ENCODE results near the gene ABR. TPM values are rescaled to one million over a fixed set of nuclear protein-coding genes. Genes with fewer than 3 reads are reported as not detected.

Gene ABR
- total RNA-seq, 6 experiments from 2014 or later, result 49.3 to 58.4 (median 54.4) TPM

DNA sequence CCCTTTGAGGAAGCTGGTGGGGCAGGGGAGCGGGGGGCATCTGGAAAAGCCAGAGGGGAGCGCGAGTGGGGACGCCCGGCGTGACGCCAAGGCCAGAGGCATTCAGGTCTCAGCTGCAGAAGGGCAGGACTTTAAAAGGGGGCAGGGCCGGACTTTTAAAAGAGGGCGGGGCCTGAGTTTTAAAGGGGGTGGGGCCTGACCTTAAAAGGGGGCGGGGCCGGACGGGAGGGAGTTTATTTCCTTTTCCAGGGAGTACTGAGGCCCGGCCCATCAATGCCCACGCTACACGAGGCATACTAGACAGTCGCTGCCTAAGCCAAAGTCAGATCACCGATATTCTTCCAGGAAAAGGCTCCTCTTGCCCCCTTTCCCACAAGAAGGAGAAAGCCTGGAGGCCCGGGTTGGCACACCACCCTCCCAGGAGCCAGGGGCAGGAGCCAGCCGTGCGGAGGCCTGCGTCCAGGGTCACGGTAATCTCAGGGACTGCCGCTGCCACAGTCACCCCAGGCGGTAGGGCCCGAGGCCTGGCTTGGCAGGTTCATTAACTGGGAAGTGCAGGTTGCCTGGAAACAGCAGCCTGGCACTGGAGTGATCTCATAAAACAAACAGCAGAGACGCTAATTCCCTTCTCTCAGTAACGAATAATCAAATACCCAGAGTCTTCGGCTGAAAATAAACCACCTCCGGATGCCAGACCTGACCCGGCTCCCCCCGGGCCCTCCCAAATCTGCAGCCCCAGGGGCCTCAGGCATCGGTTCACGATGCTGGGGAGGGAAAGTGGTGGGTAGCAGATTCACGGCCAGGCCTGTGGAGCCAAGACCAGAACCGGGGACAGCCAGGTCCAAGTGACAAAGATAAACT lies 92.2 kb downstream of the ABR start:
- H3K9me3 Mint-ChIP-seq, result no peaks in the 10 kb centered on the region
- peaks cover 11% of the 10 kb centered on the region for H3K4me1 Mint-ChIP-seq (ENCODE audit: low read depth)
- peaks cover 14% of the 10 kb centered on the region for H3K36me3 Mint-ChIP-seq (ENCODE audit: low read depth)
- 0 out of 2 replicates have a peak, but pooled peaks cover 2% of the 10 kb centered on the region for H3K27me3 Mint-ChIP-seq (ENCODE audit: insufficient read depth)
- no peak for DNase-seq
- H3K4me3 Mint-ChIP-seq, result no peak overlapping the region
- TF ChIP-seq, protein P1, sequence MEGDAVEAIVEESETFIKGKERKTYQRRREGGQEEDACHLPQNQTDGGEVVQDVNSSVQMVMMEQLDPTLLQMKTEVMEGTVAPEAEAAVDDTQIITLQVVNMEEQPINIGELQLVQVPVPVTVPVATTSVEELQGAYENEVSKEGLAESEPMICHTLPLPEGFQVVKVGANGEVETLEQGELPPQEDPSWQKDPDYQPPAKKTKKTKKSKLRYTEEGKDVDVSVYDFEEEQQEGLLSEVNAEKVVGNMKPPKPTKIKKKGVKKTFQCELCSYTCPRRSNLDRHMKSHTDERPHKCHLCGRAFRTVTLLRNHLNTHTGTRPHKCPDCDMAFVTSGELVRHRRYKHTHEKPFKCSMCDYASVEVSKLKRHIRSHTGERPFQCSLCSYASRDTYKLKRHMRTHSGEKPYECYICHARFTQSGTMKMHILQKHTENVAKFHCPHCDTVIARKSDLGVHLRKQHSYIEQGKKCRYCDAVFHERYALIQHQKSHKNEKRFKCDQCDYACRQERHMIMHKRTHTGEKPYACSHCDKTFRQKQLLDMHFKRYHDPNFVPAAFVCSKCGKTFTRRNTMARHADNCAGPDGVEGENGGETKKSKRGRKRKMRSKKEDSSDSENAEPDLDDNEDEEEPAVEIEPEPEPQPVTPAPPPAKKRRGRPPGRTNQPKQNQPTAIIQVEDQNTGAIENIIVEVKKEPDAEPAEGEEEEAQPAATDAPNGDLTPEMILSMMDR (IDR thresholded peaks at IDR 0.05), result no peak
- H3K27ac Mint-ChIP-seq, result no peak overlapping the region

DNA sequence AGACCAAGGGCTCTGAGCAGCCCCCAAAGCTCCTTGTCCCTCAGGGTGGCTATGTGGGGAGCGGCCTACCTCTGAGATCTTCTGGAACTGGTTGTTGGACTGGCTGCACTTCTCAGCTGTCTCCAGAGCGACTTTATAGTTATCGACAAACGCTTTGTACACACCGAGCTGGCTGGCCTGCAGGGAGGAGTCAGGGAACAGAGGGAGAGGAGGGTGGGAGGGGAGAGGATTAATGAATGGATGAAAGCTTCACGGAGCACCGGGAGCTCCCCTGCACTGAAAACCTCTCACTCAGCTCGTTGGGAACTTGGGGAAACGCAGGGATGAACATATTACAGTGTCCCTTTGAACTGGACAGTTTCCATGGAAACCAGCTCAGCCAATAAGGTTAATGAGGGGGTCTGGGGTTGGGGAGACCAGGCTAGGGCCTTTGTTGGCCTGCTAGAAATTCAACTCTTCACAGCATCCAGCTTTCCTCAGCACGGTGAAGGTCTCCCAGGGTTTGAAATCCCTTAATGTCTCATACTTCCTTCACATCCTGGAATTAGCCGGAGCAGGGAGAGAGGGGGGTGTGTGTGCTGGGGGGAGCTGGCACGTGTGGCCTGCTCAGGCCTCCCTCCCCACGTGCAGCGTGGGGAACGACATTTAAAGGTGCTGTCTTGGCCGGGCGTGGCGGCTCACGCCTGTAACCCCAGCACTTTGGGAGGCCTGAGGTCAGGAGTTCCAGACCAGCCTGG lies 96.2 kb downstream of the ABR start:
- no peaks in the 10 kb centered on the region for H3K9me3 Mint-ChIP-seq
- H3K27me3 Mint-ChIP-seq (ENCODE audit: insufficient read depth), result 0 out of 2 replicates have a peak, but pooled peaks cover 2% of the 10 kb centered on the region
- TF ChIP-seq, protein P1 (IDR thresholded peaks at IDR 0.05), result no peak
- no peak overlapping the region for H3K27ac Mint-ChIP-seq
- peaks cover 9% of the 10 kb centered on the region; the same call in 1 of the 2 replicates for H3K36me3 Mint-ChIP-seq (ENCODE audit: low read depth)
- H3K4me3 Mint-ChIP-seq, result no peak overlapping the region
- DNase-seq, result no peak
- H3K4me1 Mint-ChIP-seq (ENCODE audit: low read depth), result peaks cover 37% of the 10 kb centered on the region

DNA sequence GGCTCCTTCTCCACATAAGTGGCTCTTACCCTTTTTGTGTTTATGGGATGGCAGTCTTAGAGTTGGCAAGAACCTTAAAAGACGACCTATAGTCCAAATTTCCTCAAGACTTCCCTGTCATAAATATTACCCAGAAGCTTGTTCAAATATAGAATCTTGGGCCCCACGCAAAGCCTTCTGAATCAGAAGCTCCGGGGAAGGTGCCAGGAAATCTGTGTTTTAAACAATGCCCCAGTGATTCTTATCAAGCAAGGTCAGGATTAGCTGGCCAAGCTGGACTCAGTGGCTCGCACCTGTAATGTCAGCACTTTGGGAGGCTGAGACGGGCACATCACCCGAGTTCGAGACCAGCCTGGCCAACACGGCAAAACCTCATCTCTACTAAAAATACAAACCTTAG lies 97.2 kb downstream of the ABR start:
- 0 out of 2 replicates have a peak, but pooled peaks cover 2% of the 10 kb centered on the region for H3K27me3 Mint-ChIP-seq (ENCODE audit: insufficient read depth)
- DNase-seq, result peak; percentile 49
- H3K27ac Mint-ChIP-seq, result 0 out of 2 replicates have a peak overlapping the region, but pooled peaks have one; percentile 21
- no peaks in the 10 kb centered on the region for H3K9me3 Mint-ChIP-seq
- TF ChIP-seq, protein P1 (IDR thresholded peaks at IDR 0.05), result no peak
- peaks cover 37% of the 10 kb centered on the region for H3K4me1 Mint-ChIP-seq (ENCODE audit: low read depth)
- no peak overlapping the region for H3K4me3 Mint-ChIP-seq
- H3K36me3 Mint-ChIP-seq (ENCODE audit: low read depth), result peaks cover 9% of the 10 kb centered on the region; the same call in 1 of the 2 replicates

DNA sequence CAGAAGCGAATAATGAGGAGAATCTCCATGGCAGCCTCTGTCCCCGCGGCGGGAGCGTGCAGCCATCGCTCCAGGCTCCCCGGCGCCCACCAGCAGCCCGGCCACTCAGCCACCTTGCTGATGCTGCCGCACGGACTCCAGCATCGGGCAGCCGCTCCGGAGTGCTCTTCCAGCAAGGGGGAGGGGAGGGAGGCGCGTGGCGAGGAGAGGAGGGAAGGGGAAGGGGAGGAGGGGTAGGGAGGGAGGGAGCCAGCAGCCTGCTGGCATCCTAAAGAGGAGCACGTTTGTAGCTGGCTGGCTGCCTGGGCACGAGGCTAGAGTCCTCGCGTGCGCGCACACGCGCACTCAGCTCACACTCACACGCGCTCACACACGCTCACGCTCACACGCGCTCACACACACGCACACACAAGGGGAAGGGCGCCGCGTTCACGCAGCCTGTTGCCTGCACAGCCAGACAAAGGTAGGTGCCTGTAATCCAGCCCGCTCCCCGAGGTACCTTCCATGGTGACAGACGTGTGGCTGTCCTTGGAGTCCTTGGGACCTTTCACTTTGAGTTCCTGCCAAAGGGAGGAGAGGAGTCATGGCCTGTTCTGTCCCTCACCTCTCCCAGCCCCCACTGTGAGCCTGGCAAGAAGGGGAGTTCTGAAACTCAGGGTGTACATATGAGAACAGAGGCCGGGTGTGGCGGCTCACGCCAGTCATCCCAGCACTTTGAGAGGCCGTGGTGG lies 100.8 kb downstream of the ABR start:
- TF ChIP-seq, protein P1 (IDR thresholded peaks at IDR 0.05), result no peak
- H3K27ac Mint-ChIP-seq, result no peak overlapping the region
- peaks cover 9% of the 10 kb centered on the region; the same call in 1 of the 2 replicates for H3K36me3 Mint-ChIP-seq (ENCODE audit: low read depth)
- no peaks in the 10 kb centered on the region; the same call in none of the 2 replicates for H3K27me3 Mint-ChIP-seq (ENCODE audit: insufficient read depth)
- peaks cover 37% of the 10 kb centered on the region for H3K4me1 Mint-ChIP-seq (ENCODE audit: low read depth)
- H3K4me3 Mint-ChIP-seq, result no peak overlapping the region
- DNase-seq, result no peak
- no peaks in the 10 kb centered on the region for H3K9me3 Mint-ChIP-seq

Data from HFFc6 (cell line).